Fibroblast of lung (primary cell): Measurements from ENCODE around the gene RAB3IP. TPM values are rescaled to one million over a fixed set of nuclear protein-coding genes. Genes with fewer than 3 reads are reported as not detected.
A peak's percentile ranks its signal among the peaks of the same experiment; 100 is the strongest.

Experiments
- DNase-seq, 2 donors: peaks; one replicate each; pipeline versions ENCODE4 v3.0.0 to v3.0.0-alpha.2; 2010; ENCODE audit warnings: low read depth in 2 of 2
- H2AFZ ChIP-seq: 2 replicates; pipeline ENCODE4 v1.5.1; 2012; ENCODE audit warnings: low read length, control low read depth, inconsistent platforms
- H3K27ac ChIP-seq: 2 replicates; pipeline ENCODE4 v1.5.1; 2011; ENCODE audit warnings: low read length, control low read depth; ENCODE audit not compliant: insufficient read depth
- H3K27me3 ChIP-seq: 2 replicates; pipeline ENCODE4 v1.5.1; 2011; ENCODE audit warnings: mild to moderate bottlenecking, low read length; ENCODE audit not compliant: control insufficient read depth, insufficient read depth
- H3K36me3 ChIP-seq: 2 replicates; pipeline ENCODE4 v1.5.1; 2011; ENCODE audit warnings: low read length; ENCODE audit not compliant: control insufficient read depth, insufficient read depth
- H3K4me1 ChIP-seq: 2 replicates; pipeline ENCODE4 v1.5.1; 2011; ENCODE audit warnings: low read length; ENCODE audit not compliant: control insufficient read depth, insufficient read depth; ENCODE audit errors: extremely low read depth
- H3K4me2 ChIP-seq: 2 replicates; pipeline ENCODE4 v1.5.1; 2011; ENCODE audit warnings: low read length, control low read depth; ENCODE audit not compliant: insufficient read depth; ENCODE audit errors: extremely low read depth
- H3K4me3 ChIP-seq, 4 experiments: fragments of 200-600 bp in 1 of 4; sonication (generic) in 1 of 4; replicated peaks in 1 of 4; 2 replicates each; pipeline ENCODE4 v1.5.1; 2011 to 2016; ENCODE audit warnings: low read length in 4 of 4, low read depth in 3 of 4, mild to moderate bottlenecking in 3 of 4, control low read depth in 2 of 4, inconsistent platforms in 1 of 4, mixed read lengths in 1 of 4; ENCODE audit not compliant: insufficient read depth in 1 of 4; ENCODE audit errors: control extremely low read depth in 1 of 4
- H3K79me2 ChIP-seq: 2 replicates; pipeline ENCODE4 v1.5.1; 2012; ENCODE audit warnings: mild to moderate bottlenecking, low read length, inconsistent platforms; ENCODE audit not compliant: control insufficient read depth, insufficient read depth
- H3K9ac ChIP-seq: 2 replicates; pipeline ENCODE4 v1.5.1; 2011; ENCODE audit warnings: mild to moderate bottlenecking, low read length, control low read depth; ENCODE audit not compliant: insufficient read depth
- H3K9me3 ChIP-seq: 2 replicates; pipeline ENCODE4 v1.5.1; 2012; ENCODE audit warnings: low read depth, low read length; ENCODE audit not compliant: control insufficient read depth, insufficient read depth
- H4K20me1 ChIP-seq: 2 replicates; pipeline ENCODE4 v1.5.1; 2011; ENCODE audit warnings: low read length; ENCODE audit not compliant: control insufficient read depth, insufficient read depth; ENCODE audit errors: extremely low read depth
- EZH2 ChIP-seq: IDR thresholded peaks from 2 replicates; pipeline ENCODE4 v1.5.1; 2012; ENCODE audit warnings: low read length, control low read depth, mild to moderate bottlenecking; ENCODE audit errors: missing control alignments
- polyA plus RNA-seq, 2 donors: library from polyadenylated mRNA; depleted of rRNA in 1 of 2; stranded (reverse) in 1 of 2; unstranded in 1 of 2; fragments of >200 nt; gene quantifications; 2 replicates each; pipeline ENCODE4 v1.2.1, GENCODE V29; 2011 to 2012; ENCODE audit warnings: missing spikeins in 1 of 2
- total RNA-seq: library from RNA; depleted of rRNA; stranded (reverse); fragments of >200 nt; gene quantifications from 2 replicates; pipeline ENCODE4 v1.2.1, GENCODE V29; 2014
- TF ChIP-seq, protein P1 (sequence below), 2 donors: IDR thresholded peaks in 1 of 2; conservative IDR thresholded peaks in 1 of 2; 1 replicate in 1 of 2; 2 replicates in 1 of 2; pipeline ENCODE4 v1.5.1; 2011 to 2012; ENCODE audit warnings: low read length in 2 of 2, control low read depth in 1 of 2, inconsistent platforms in 1 of 2, low read depth in 1 of 2, mild to moderate bottlenecking in 1 of 2

The RAB3IP gene
- total and polyA plus RNA-seq, 2 donors (not counting 1 experiment from before 2014, with no cell fraction given), result 2.0 to 6.3 TPM

- no peaks in the 10 kb centered on the region for H3K79me2 ChIP-seq
- no peak for DNase-seq
- no peak overlapping the region for H3K9ac ChIP-seq
- H3K27me3 ChIP-seq, result no peaks in the 10 kb centered on the region
- H4K20me1 ChIP-seq, result no peaks in the 10 kb centered on the region
- no peaks in the 10 kb centered on the region for H3K9me3 ChIP-seq
- H3K4me3 ChIP-seq, result no peak overlapping the region
- TF ChIP-seq, protein P1, sequence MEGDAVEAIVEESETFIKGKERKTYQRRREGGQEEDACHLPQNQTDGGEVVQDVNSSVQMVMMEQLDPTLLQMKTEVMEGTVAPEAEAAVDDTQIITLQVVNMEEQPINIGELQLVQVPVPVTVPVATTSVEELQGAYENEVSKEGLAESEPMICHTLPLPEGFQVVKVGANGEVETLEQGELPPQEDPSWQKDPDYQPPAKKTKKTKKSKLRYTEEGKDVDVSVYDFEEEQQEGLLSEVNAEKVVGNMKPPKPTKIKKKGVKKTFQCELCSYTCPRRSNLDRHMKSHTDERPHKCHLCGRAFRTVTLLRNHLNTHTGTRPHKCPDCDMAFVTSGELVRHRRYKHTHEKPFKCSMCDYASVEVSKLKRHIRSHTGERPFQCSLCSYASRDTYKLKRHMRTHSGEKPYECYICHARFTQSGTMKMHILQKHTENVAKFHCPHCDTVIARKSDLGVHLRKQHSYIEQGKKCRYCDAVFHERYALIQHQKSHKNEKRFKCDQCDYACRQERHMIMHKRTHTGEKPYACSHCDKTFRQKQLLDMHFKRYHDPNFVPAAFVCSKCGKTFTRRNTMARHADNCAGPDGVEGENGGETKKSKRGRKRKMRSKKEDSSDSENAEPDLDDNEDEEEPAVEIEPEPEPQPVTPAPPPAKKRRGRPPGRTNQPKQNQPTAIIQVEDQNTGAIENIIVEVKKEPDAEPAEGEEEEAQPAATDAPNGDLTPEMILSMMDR (conservative IDR thresholded peaks at IDR 0.05 in 1 of 2, IDR thresholded peaks at IDR 0.05 in 1 of 2; ENCODE audit: low read depth in 1 of 2, low read length in 2 of 2), result no peak
- no peak for TF ChIP-seq EZH2
- no peak overlapping the region for H3K27ac ChIP-seq
- H2AFZ ChIP-seq, result no peak overlapping the region
- no peaks in the 10 kb centered on the region for H3K4me1 ChIP-seq
- H3K36me3 ChIP-seq, result no peaks in the 10 kb centered on the region
- no peak overlapping the region for H3K4me2 ChIP-seq
These were observed 27.6 kb downstream of the RAB3IP start for GRCh38 chr12:69766260-69766659.

- Histone ChIP-seq H3K79me2 (no peaks in the 10 kb centered on the region), H3K9ac (no peak overlapping the region)
- peak; percentile 36 to 49 for DNase-seq
These were observed 41.3 kb downstream of the RAB3IP start for GRCh38 chr12:69779928-69780327.

DNA sequence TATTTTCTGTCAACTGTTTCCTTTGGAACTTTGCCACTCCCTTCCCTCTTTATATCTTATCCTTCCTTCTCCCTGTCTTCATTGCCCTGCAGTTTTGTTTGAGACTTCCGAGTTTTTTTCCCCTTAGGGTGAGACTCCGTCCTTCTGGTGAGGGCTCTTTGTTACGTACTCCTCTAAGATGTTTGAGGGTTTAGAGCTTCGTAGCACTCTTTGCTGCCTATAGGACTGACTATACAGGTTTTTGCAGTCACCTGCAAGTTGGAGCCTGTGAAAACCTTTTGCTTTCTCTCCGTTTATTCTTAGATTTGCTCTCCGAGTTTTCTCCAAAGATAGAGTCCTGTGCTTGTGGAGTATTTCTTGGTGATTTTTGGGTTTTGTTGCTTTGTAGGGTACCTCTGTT, 44.7 kb downstream of the RAB3IP start:
- DNase-seq, result no peak
- TF ChIP-seq, protein P1 (conservative IDR thresholded peaks at IDR 0.05 in 1 of 2, IDR thresholded peaks at IDR 0.05 in 1 of 2; ENCODE audit: low read depth in 1 of 2, low read length in 2 of 2), result no peak

More at GRCh38 chr12:69779928-69780327, 41.3 kb downstream of the RAB3IP start:
- H3K9me3 ChIP-seq, result no peaks in the 10 kb centered on the region
- H3K27me3 ChIP-seq, result no peaks in the 10 kb centered on the region
- no peak overlapping the region for H3K4me2 ChIP-seq
- no peak for TF ChIP-seq EZH2
- TF ChIP-seq, protein P1 (conservative IDR thresholded peaks at IDR 0.05 in 1 of 2, IDR thresholded peaks at IDR 0.05 in 1 of 2; ENCODE audit: low read depth in 1 of 2, low read length in 2 of 2), result peak; percentile 41 to 71
- no peaks in the 10 kb centered on the region for H3K36me3 ChIP-seq
- no peak overlapping the region for H3K4me3 ChIP-seq
- H2AFZ ChIP-seq, result no peak overlapping the region
- H4K20me1 ChIP-seq, result no peaks in the 10 kb centered on the region
- no peak overlapping the region for H3K27ac ChIP-seq
- no peaks in the 10 kb centered on the region for H3K4me1 ChIP-seq

More for the DNA sequence above, 44.7 kb downstream of the RAB3IP start:
- Histone ChIP-seq H3K4me3 (no peak overlapping the region), H3K4me1 (no peaks in the 10 kb centered on the region), H3K9ac (no peak overlapping the region), H3K9me3 (no peaks in the 10 kb centered on the region), H3K36me3 (no peaks in the 10 kb centered on the region), H2AFZ (no peak overlapping the region), H3K79me2 (no peaks in the 10 kb centered on the region), H3K27me3 (no peaks in the 10 kb centered on the region), H3K4me2 (no peak overlapping the region), H3K27ac (no peak overlapping the region), H4K20me1 (no peaks in the 10 kb centered on the region)
